GM18499 (cell line): ENCODE measurements around the gene PPP1R3E.
"Not testable (repeated sequence)": the region's sequence is repeated elsewhere in the genome, so short reads cannot be mapped to it uniquely, and the experiment has no call there.

Experiments used
- ATAC-seq: cut with Tn5 transposase; IDR thresholded peaks from one replicate; pipeline ENCODE4 v1.9.1; 2021; ENCODE audit warnings: moderate number of reproducible peaks; ENCODE audit not compliant: insufficient read depth, unreplicated experiment

Gene PPP1R3E

GRCh38 chr14:23302290-23303225, at the start of gene PPP1R3E:
PPP1R3E (minus strand) TSS chr14:23302859; CDS start chr14:23302576, 283 bp downstream.
- ATAC-seq = peak; percentile 16

GRCh38 chr14:23351681-23352505, 49.2 kb upstream of the PPP1R3E start:
- no peak for ATAC-seq

DNA sequence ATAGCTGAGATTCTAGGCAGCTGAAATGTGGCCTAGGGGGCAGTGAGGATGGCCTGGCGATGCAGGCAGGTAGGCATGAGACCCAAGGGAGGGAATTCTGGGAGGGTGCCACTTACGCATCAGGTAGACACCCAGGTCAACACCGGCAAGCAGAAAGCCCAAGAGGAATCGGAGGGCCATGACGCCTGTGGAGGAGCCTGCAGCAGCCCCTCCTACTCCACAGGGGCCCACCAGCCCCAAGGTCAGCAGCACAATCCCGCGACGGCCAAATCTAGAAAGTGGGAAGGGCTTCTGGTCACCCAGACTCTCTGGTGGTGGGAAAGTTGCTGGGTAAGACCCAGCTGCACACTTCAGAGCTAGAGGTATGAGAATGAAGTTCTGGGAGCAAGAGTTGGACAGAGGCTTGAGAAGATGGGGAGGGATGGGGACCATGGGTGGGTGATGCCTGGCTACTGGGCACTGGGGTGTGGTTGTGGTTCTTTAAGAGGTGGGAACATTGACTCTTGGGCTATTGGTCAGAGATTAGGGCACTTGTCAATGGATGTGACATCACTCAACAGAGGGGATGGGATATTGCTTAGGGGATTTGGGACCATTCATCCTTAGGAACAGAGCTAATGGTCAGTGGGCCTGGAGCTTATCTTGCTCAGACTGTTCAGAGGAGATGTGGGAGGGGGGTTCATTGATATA, 46.6 kb upstream of the PPP1R3E start:
- no peak for ATAC-seq

GRCh38 chr14:23348297-23348655, 45.6 kb upstream of the PPP1R3E start:
- no peak for ATAC-seq

DNA sequence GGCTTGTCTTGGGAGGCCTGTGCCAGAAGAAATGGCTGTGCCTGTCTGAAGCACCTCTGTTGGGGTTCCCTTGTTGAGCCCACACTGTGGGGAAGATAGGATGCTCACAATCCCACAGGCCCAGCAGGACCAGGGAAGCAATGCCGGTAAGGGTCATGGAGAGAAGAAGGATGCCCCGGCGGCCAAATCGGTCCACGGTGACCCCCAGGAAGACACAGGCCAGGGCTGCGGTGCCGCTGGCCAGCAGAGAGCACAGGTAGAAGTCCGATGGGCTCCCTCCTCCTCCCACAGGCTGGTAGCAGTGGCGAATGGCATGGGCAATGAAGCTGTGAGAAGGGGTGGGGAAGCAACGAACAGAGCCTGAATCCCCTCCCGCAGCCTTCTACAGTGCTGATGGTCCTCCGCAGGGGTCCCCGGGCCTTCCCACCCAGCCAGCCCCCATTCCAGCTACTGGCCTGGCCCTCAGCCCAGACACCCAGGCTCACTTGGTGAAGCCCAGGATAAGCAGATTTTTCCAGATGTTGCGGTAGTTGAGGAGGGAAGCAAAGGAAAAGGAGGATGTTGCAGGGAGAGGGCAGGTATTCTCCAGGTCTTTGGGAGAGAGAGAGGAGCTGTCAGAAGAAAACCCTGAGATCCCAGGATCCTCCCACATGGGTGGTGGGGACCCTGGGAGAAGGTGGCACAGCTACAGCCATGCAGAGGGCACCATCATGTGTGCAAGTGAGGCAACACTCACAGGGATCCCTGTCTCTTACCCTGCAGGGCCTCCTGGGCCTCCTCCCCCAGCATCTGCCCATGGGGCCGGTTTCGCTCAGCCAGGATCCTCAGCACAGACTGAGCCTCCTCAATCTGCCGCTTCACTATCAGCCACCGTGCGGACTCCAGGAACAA, 45.0 kb upstream of the PPP1R3E start:
- ATAC-seq = no peak

- ATAC-seq = no peak
These were observed 44.2 kb upstream of the PPP1R3E start for GRCh38 chr14:23346693-23347405.

- ATAC-seq = no peak
These were observed 43.5 kb upstream of the PPP1R3E start for GRCh38 chr14:23345987-23346692.

DNA sequence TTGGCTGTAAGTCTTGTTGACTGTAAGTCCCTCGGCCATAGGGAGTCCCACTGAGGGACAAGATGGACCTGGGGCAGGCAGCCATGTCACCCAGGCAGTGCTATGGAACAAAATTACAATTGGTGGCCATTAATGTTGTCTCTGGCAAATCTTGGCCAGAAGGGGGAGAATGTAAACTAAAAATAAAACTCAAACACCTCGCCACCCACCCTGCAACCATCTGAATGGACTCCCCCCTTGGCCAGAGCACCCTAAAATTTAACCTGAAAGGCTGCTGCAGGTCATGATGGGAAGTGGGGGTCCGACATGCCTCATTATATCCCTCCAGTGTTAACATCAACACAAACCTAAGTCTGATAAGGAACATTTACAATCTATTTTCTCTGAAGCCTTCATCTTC, 41.8 kb upstream of the PPP1R3E start:
- ATAC-seq = no peak

- ATAC-seq = no peak
These were observed 37.0 kb upstream of the PPP1R3E start for GRCh38 chr14:23339506-23340268.

- no peak for ATAC-seq
These were observed 33.0 kb upstream of the PPP1R3E start for GRCh38 chr14:23335623-23336022.

- no peak for ATAC-seq
These were observed 25.5 kb upstream of the PPP1R3E start for GRCh38 chr14:23327947-23328744.

DNA sequence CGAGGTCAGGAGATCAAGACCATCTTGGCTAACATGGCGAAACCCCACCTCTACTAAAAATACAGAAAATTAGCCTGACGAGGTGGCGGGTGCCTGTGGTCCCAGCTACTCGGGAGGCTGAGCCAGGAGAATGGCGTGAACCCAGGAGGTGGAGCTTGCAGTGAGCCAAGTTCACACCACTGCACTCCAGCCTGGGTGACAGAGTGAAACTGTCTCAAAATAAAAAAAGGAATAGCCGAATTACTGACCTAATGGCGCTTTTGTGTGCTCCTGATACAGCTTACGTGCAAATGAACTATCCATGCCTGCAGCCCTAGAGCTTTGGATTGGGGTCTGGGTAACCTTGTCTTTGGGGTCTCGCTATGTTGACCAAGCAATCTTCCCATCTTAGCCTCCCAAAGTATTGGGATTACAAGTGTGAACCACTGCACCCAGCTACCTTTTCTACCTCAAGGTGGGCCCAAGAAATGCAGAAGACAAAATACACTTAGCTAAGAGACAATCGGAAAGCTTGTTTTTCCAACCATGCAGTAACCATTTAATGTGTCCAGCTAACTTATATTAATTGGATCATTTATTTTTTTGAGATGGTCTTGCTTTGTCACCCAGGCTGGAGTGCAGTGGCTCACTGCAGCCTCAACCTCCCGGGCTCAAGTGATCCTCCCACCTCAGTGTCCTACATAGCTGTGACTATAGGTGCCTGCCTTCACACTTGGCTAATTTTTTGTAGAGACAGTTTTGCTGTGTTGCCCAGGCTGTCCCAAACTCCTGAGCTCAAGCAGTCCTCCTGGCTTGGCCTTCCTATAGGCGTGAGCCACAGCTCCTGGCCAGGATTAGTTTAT, 24.1 kb upstream of the PPP1R3E start:
- ATAC-seq = no peak

GRCh38 chr14:23325746-23326145, 23.1 kb upstream of the PPP1R3E start:
- not testable (repeated sequence) for ATAC-seq

DNA sequence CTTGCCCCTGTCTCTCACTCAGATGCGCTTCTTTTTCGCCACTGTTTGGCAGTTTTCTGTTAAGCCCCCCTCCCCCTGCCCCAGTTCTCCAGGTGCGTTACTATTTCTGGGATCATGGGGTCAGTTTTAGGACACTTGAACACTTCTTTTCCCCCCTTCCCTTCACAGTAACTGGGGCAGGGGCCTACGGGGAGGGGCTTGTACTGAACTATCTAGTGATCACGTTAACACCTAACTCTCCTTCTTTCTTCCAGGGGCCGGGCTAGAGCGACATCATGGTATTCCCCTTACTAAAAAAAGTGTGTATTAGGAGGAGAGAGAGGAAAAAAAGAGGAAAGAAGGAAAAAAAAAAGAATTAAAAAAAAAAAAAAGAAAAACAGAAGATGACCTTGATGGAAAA, 22.3 kb upstream of the PPP1R3E start:
- no peak for ATAC-seq

DNA sequence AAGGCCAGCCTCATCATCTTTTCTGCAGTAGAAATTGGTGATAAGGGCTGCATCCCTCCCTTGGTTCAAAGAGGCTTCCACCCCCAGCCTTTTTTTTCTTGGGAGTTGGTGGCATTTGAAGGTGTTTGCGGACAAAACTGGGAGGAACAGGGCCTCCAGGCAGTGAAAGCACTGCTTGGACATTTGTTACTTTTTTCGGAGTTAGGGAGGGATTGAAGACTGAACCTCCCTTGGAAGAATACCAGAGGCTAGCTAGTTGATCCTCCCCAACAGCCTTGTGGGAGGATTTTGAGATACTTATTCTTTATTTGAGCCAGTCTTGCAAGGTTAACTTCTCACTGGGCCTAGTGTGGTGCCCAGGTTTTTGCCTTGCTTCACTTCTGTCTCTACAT, 21.8 kb upstream of the PPP1R3E start:
- ATAC-seq = no peak

DNA sequence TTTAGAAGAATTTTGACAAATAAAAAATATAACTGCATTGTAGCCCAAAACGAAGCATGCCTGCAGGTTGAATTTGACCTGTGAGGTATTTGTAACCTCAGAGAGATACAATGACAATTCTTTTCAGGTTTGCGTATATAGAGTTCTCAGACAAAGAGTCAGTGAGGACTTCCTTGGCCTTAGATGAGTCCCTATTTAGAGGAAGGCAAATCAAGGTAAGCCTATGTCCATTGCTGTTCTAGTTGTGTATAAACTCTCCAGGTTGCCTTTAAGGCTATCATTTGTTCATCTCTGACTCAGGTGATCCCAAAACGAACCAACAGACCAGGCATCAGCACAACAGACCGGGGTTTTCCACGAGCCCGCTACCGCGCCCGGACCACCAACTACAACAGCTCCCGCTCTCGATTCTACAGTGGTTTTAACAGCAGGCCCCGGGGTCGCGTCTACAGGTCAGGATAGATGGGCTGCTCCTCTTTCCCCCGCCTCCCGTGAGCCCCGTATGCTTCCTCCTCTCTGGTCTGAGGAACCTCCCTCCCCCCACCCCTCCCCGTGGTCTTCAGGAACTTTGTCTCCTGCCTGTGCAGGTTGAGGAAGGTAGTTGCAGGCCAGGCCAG, 21.3 kb upstream of the PPP1R3E start:
- ATAC-seq = no peak
